22Rv1 (cell line): ENCODE measurements around the gene ZBTB11.

Experiments
- ZFX ChIP-seq: fragments of 450-650 bp; IDR thresholded peaks from 2 replicates; pipeline ENCODE4 v1.6.1; 2017; ENCODE audit warnings: antibody characterized with exemption, borderline replicate concordance
- TF ChIP-seq, protein P1 (sequence below): fragments of 450-650 bp; IDR thresholded peaks from 2 replicates; pipeline ENCODE4 v1.5.1; 2017; ENCODE audit warnings: mild to moderate bottlenecking

DNA sequence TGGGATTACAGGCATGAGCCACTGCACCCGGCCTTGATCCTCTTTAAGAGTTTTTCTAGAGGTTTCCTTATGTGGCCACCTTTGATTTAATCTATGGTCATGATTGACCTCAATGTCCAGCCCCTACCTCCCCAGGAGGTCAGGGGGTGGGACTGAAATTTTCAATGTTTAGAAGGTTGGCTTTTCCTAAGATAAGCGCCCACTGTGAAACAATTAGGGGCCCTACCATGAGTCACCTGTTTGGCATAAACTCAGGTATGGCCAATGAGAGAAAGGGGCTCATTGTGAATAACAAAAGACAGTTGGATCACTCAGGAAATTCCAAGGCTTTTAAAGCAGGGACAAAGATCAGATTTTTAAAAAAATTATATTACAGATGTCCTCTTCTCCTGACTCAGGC lies 51.1 kb downstream of the ZBTB11 start:
- TF ChIP-seq, protein P1, sequence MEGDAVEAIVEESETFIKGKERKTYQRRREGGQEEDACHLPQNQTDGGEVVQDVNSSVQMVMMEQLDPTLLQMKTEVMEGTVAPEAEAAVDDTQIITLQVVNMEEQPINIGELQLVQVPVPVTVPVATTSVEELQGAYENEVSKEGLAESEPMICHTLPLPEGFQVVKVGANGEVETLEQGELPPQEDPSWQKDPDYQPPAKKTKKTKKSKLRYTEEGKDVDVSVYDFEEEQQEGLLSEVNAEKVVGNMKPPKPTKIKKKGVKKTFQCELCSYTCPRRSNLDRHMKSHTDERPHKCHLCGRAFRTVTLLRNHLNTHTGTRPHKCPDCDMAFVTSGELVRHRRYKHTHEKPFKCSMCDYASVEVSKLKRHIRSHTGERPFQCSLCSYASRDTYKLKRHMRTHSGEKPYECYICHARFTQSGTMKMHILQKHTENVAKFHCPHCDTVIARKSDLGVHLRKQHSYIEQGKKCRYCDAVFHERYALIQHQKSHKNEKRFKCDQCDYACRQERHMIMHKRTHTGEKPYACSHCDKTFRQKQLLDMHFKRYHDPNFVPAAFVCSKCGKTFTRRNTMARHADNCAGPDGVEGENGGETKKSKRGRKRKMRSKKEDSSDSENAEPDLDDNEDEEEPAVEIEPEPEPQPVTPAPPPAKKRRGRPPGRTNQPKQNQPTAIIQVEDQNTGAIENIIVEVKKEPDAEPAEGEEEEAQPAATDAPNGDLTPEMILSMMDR = no peak
- no peak for TF ChIP-seq ZFX
